Activated CD8-positive, alpha-beta memory T cell treated with anti-CD3 and anti-CD28 coated beads, Interleukin-2, amount 50 U/mL, for 48 hours (primary cell): ENCODE data around the gene TRPM2.
A peak's percentile ranks its signal among the peaks of the same experiment; 100 is the strongest.

ENCODE experiments used
- DNase-seq: peaks from one replicate; pipeline ENCODE4 v3.0.0-alpha.2; 2020

TRPM2 gene

DNA sequence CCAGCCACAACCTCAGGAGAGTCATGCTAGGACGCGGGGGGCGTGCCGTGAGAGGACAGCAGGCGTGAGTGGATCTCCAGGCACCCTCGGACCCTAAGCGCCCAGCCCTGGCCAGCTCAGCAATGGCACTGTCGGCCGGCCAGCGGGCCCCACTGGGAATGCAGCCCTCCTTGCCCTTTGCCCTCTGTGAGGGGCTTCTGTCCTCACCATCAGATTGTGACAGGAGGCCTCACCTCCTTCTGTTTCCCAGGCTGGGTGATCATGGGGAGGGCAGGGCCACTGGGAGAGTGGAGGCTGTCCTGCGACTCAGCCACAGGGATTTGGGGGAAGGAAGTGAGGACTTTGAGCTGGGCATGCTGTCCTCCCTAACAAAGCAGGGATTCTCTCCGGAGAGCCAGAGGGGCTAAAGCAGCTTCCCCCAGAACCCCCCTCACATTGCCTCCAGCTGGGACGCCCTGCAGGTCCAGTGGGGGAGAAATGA lies 95.3 kb downstream of the TRPM2 start:
- no peak for DNase-seq

GRCh38 chr21:44449473-44450363 lies 96.3 kb downstream of the TRPM2 start:
- no peak for DNase-seq

DNA sequence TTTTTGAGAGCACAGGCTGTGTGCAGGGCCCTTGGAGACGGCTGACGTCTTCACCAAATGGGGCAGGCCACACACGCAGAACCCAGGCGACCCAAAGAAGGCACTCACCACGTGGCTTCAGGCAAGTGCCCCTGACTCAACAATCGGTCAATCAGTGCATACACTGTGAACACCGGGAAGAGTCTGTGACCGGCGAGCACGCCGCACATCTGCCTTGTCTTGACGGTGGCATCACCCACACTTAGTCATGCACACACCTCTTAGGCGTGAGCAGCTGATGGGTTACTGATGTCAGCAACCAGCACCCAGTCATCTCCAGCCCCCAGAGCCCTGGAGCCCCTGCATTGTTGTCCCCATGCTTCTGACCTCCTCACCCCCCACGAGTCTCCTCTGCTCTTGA lies 97.0 kb downstream of the TRPM2 start:
- no peak for DNase-seq

- no peak for DNase-seq
Observed at GRCh38 chr21:44450999-44451398, 97.6 kb downstream of the TRPM2 start.

DNA sequence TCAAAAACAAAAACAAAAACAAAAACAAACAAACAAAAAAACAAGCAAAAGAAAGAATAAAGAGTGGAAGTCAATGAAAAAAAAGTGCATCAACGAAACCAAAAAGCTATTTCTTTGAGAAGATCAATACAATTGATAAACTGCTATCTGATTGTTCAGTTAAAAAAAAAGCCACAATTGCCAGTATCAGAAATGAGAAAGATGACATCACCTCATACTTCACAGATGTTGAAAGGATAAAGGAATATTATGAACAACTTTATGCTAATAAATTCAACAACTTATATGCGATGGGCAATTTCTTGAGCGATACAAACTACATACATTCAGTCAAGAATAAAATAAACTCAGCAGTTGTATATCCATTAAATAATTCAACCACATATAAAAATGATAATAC lies 99.7 kb downstream of the TRPM2 start:
- DNase-seq, result no peak

DNA sequence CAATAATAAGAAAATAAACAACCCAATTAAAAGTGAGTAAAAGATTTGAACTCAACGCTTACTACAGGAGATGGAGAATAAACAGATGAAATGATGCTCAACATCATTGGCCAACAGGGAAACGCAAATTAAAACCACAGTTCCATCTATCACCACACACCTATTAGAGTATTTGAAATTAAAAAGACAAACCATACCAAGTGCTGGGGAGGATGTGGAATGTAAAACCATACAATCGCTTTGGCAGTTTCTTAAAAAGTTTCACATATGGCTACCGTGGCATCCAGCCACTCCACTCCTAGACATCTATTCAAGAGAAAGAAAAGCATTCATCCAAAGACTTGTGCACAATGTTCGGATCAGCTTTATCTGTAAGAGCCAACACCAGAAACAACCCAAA lies 100.6 kb downstream of the TRPM2 start:
- DNase-seq, result no peak

GRCh38 chr21:44454747-44455523 lies 101.5 kb downstream of the TRPM2 start, which contains the start of gene LRRC3:
LRRC3 (plus strand) TSS chr21:44455510; CDS start chr21:44456645, 1,135 bp downstream.
- DNase-seq, result peak; percentile 90

GRCh38 chr21:44455524-44456213 lies 102.2 kb downstream of the TRPM2 start:
- DNase-seq, result peak; percentile 70

DNA sequence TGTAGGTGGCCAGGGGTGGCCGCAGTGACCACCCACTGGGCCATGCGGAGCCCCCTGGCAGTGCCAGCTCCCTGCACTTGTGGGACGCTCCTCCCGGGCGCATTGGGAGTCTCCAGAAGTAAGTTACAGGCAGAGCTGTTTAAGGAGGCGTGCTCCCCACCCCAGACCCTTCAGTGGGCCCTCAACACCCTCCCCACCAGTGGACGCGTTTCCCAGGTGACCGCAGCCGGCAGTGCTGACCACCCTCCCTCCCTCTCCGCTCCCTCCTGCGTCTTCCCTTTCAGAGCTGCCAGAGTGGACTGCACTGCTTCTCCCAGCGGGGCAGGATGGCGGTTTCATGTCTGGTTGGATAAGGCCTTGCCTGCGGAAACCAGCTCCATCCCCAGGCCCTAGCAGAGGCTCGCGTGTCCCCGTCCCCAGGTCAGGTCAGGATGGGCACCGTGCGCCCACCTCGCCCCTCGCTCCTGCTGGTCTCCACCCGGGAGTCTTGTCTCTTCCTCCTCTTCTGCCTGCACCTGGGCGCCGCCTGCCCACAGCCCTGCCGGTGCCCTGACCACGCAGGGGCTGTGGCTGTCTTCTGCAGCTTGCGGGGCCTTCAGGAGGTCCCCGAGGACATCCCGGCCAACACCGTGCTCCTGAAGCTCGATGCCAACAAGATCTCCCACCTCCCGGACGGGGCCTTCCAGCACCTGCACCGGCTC lies 102.9 kb downstream of the TRPM2 start:
- DNase-seq, result no peak

DNA sequence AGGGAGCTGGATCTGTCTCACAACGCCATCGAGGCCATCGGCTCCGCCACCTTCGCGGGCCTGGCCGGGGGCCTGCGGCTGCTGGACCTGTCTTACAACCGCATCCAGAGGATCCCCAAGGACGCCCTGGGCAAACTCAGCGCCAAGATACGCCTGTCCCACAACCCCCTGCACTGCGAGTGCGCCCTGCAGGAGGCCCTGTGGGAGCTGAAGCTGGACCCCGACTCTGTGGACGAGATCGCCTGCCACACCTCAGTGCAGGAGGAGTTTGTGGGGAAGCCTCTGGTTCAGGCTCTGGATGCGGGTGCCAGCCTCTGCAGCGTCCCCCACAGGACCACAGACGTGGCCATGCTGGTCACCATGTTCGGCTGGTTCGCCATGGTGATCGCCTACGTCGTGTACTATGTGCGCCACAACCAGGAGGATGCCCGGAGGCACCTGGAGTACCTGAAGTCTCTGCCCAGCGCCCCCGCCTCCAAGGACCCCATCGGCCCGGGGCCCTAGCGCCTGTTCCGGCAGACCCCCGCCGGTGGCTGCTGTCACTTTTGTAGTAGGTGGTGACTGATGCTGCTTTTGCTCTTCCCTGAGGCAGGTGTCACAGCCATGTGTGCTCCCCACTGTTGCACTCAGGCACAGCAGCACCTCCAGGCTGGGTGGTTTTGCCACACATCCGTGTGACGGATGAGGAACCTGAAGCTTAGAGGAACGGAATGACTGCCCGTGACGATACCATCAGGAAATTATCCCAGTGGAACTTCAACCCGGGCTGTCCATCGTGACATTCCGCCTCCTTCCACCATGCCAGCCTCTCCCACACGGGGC lies 103.7 kb downstream of the TRPM2 start:
- no peak for DNase-seq

DNA sequence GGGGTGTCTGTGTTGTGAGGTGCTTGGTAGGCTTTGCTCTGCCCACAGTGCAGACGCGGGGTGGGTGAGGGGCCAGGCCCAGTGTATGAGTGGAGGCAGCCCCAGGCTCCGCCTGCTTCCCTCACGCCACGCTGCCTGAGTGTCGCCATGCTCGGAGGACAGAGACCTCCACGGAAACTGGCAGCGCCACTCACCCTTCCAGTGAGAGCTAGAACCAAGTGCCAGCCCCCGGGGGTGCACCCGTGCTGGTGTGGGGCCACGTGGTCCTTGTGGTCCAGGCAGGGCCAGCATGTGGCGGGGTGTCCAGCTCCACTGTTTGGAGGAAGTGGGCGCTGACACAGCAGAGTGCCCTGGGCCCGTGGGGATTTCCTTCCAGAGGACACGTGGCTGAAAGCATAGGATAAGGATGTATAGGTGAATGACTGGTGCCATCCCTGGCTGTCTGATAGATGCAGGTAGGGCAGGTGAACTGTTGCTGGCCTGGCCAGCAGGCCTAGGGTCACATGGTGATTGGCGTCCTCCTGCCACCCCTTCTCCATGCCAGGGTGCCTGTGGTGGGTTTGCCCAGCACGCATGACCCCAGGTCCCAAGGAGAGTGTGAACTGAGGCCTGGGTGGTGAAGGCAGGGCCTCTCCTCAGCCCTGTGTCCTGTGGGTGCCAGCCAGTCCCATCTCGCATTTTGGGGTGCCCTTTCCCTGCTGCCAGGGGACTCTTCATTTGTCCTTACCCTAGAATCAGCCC lies 105.7 kb downstream of the TRPM2 start:
- no peak for DNase-seq

DNA sequence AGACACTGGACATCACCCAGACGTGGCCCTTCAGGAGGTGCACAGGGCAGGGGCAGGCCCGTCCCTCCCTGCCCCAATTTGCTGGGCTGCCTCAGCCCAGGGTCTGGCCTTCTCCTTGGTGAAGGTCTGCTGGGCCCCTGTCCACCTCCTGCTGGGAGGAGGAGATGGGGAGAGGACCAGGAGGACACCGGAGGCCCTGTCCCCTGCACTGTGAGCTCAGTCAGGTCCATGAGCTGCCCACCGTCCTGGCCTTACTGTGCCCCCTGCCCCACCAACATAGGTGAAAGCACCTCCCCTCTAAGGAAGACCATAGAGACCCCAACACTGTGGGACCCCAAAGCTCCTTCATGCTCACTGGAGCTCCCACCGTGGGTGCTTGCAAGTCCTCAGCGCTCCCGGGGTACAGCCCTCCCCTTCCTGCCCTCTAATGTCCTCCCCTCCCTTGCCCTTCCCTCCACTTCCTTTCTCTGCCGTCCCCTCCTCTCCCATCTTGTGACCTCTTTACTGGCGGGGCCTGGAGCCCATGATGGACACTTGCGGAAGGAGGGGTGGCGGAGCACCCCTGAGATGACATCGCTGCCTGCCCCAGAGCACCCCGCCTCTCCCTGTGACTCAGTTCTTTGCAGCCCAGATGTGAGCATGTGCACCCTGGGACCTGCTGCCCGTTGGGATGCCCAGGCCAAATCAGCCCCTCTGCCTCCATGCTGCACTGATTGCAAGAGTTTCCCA lies 106.5 kb downstream of the TRPM2 start:
- DNase-seq, result no peak

- no peak for DNase-seq
Observed at GRCh38 chr21:44460441-44460755, 107.0 kb downstream of the TRPM2 start.

GRCh38 chr21:44461005-44461404 lies 107.6 kb downstream of the TRPM2 start:
- DNase-seq, result no peak

DNA sequence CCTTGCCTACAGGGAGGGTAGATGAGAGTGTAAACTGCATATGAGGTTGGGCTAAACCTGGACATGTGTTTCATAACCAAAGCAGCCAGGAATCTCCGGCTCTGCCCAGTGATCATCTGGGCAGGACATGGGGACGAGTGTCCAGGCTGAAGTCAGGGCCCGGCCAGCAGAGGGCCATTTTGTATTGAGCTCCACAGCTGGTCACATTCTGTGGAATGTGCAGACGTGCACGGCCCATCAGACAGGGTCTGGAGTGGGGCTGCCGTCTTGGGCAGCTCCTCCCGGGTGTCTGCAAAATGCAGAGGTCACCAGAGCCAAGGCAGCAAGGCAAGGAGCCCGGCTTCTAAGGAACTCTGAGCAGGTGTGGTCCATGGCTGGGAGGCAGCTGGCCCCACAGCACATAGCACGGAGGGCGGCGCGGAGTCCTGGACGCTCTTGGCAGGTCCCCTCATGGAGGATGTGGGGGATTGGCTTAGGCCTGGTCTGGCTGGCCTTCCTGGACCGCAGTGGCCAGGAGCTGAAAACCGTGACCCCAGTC lies 108.1 kb downstream of the TRPM2 start:
- no peak for DNase-seq

DNA sequence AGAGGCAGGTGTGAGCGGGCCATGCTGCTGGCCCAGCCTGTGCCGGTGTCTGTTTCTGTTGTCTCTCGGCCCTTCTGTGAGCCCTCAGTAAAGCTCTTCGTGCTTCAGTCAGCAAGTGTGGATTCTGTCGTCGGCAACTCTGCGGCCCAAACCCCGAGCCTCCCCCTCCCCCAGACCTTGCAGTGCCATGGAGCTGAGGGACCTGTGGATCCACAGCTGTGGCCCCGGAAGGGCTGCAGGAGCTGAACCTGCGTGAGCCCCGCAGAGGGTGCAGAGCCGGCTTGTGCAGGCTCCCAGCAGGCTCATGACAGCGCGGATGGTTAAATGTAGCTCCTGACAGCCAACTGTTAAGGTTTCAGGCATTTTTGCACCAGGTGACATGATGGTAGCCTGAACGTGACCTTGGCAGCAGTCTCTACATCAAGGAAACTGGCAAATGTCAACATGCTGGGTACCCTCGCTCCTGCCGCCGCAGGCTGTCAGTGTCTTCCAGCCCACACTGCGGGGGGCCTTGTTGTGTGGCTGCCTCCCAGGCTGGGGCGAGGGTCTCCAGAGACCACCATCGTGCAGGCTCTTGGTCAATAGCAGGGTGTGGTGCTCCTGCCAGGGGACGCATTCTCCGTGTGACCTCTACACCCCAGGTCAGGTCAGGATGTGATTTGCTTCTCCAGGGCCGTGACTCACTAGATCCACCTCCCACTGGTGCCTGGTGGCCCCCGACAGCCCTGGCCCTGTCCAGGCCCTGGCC lies 108.8 kb downstream of the TRPM2 start:
- no peak for DNase-seq

- DNase-seq, result no peak
Observed at GRCh38 chr21:44462834-44463200, 109.4 kb downstream of the TRPM2 start.

GRCh38 chr21:44463724-44464123 lies 110.3 kb downstream of the TRPM2 start:
- no peak for DNase-seq

- DNase-seq, result no peak
Observed at GRCh38 chr21:44464351-44464750, 110.9 kb downstream of the TRPM2 start.
